ENCODE results near the gene CTXN3. TPM values are rescaled to one million over a fixed set of nuclear protein-coding genes. Genes with fewer than 3 reads are reported as not detected.

Gene CTXN3
- polyA plus RNA-seq, 1 donor from 2014 or later = 0.83 TPM

DNA sequence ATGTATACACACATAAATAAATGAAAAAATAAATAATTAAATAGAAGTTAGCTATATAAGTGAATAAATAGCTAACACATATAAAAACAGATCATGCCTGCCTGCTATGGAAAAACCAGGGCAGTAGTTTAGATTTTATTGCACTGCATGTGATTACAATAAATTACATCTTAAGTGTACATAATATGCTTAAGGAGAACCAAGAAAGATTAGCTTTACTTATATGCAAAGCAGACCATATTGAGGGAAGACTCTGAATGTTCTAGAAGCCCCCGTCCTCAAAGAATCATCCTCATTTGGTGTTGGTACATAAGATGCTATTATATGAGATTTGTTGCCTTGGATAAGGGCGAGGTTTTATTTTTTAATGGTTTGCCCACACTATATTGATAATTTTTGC is 5.9 kb upstream of the CTXN3 start:
- Histone ChIP-seq H3K27ac (ENCODE audit: low read length) (no peak overlapping the region), H3K4me2 (ENCODE audit: low read length) (no peak overlapping the region), H3K36me3 (ENCODE audit: insufficient read depth, low read length) (no peaks in the 10 kb centered on the region), H3F3A (ENCODE audit: insufficient read depth, low read length, poor library complexity, severe bottlenecking) (no peaks in the 10 kb centered on the region), H3K9me2 (ENCODE audit: insufficient read depth, low read length) (no peaks in the 10 kb centered on the region), H2AFZ (ENCODE audit: low read depth, low read length) (no peak overlapping the region), H4K20me1 (ENCODE audit: insufficient read depth) (no peaks in the 10 kb centered on the region), H3K79me2 (replicated peaks; ENCODE audit: insufficient read depth, low read length) (no peaks in the 10 kb centered on the region), H3K4me3 (ENCODE audit: low read length) (no peak overlapping the region), H3K9ac (ENCODE audit: low read length) (no peak overlapping the region), H3K9me3 (ENCODE audit: low read length) (no peaks in the 10 kb centered on the region), H3K27me3 (ENCODE audit: insufficient read depth, low read depth, low read length) (no peaks in the 10 kb centered on the region)
- TF ChIP-seq RAD21 (conservative IDR thresholded peaks at IDR 0.05) = no peak
- TF ChIP-seq, protein P1, sequence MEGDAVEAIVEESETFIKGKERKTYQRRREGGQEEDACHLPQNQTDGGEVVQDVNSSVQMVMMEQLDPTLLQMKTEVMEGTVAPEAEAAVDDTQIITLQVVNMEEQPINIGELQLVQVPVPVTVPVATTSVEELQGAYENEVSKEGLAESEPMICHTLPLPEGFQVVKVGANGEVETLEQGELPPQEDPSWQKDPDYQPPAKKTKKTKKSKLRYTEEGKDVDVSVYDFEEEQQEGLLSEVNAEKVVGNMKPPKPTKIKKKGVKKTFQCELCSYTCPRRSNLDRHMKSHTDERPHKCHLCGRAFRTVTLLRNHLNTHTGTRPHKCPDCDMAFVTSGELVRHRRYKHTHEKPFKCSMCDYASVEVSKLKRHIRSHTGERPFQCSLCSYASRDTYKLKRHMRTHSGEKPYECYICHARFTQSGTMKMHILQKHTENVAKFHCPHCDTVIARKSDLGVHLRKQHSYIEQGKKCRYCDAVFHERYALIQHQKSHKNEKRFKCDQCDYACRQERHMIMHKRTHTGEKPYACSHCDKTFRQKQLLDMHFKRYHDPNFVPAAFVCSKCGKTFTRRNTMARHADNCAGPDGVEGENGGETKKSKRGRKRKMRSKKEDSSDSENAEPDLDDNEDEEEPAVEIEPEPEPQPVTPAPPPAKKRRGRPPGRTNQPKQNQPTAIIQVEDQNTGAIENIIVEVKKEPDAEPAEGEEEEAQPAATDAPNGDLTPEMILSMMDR (IDR thresholded peaks at IDR 0.05; ENCODE audit: poor library complexity, severe bottlenecking) = no peak
- TF ChIP-seq EP300 (conservative IDR thresholded peaks at IDR 0.05; ENCODE audit: poor library complexity, severe bottlenecking) = no peak
- no peak for TF ChIP-seq EZH2 (IDR thresholded peaks at IDR 0.05; ENCODE audit: borderline replicate concordance, insufficient read depth, low read length, poor library complexity, severe bottlenecking)
- TF ChIP-seq TAF1 (IDR thresholded peaks at IDR 0.05; ENCODE audit: low read depth) = no peak
- TF ChIP-seq POLR2AphosphoS5 (IDR thresholded peaks at IDR 0.05) = no peak
- TF ChIP-seq SMC3 (conservative IDR thresholded peaks at IDR 0.05; ENCODE audit: poor library complexity) = no peak
- TF ChIP-seq MXI1 (conservative IDR thresholded peaks at IDR 0.05; ENCODE audit: poor library complexity, severe bottlenecking) = no peak
- TF ChIP-seq, protein P2, sequence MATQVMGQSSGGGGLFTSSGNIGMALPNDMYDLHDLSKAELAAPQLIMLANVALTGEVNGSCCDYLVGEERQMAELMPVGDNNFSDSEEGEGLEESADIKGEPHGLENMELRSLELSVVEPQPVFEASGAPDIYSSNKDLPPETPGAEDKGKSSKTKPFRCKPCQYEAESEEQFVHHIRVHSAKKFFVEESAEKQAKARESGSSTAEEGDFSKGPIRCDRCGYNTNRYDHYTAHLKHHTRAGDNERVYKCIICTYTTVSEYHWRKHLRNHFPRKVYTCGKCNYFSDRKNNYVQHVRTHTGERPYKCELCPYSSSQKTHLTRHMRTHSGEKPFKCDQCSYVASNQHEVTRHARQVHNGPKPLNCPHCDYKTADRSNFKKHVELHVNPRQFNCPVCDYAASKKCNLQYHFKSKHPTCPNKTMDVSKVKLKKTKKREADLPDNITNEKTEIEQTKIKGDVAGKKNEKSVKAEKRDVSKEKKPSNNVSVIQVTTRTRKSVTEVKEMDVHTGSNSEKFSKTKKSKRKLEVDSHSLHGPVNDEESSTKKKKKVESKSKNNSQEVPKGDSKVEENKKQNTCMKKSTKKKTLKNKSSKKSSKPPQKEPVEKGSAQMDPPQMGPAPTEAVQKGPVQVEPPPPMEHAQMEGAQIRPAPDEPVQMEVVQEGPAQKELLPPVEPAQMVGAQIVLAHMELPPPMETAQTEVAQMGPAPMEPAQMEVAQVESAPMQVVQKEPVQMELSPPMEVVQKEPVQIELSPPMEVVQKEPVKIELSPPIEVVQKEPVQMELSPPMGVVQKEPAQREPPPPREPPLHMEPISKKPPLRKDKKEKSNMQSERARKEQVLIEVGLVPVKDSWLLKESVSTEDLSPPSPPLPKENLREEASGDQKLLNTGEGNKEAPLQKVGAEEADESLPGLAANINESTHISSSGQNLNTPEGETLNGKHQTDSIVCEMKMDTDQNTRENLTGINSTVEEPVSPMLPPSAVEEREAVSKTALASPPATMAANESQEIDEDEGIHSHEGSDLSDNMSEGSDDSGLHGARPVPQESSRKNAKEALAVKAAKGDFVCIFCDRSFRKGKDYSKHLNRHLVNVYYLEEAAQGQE (IDR thresholded peaks at IDR 0.05; ENCODE audit: borderline replicate concordance) = no peak

DNA sequence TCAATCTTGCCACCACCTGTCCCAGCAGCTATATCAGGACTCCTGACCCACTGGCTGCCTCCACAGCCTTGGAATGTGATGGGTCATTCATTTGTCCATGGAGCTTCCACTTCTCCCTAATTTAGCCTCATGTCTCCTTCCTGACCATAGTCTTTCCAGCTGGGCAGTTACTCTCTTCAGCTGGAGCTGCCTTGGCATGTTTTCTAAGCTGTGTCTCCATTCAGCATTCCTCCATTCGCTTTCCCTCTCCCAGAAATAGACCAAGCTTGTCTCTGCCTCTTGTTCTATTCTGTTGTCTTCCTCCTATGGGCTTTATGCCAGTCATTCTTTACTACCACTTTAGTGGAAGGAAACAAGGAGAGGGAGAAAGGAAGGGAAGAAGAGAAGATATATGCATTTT is 5.3 kb upstream of the CTXN3 start:
- Histone ChIP-seq H3K4me2 (ENCODE audit: low read length) (no peak overlapping the region), H3K79me2 (replicated peaks; ENCODE audit: insufficient read depth, low read length) (no peaks in the 10 kb centered on the region), H3K36me3 (ENCODE audit: insufficient read depth, low read length) (no peaks in the 10 kb centered on the region), H3K27me3 (ENCODE audit: insufficient read depth, low read depth, low read length) (no peaks in the 10 kb centered on the region), H2AFZ (ENCODE audit: low read depth, low read length) (no peak overlapping the region), H3K4me3 (ENCODE audit: low read length) (no peak overlapping the region), H3K9ac (ENCODE audit: low read length) (no peak overlapping the region), H4K20me1 (ENCODE audit: insufficient read depth) (no peaks in the 10 kb centered on the region), H3K9me3 (ENCODE audit: low read length) (no peaks in the 10 kb centered on the region), H3F3A (ENCODE audit: insufficient read depth, low read length, poor library complexity, severe bottlenecking) (no peaks in the 10 kb centered on the region), H3K27ac (ENCODE audit: low read length) (no peak overlapping the region), H3K9me2 (ENCODE audit: insufficient read depth, low read length) (no peaks in the 10 kb centered on the region)
- TF ChIP-seq POLR2AphosphoS5 (IDR thresholded peaks at IDR 0.05) (no peak), SMC3 (conservative IDR thresholded peaks at IDR 0.05; ENCODE audit: poor library complexity) (no peak), TAF1 (IDR thresholded peaks at IDR 0.05; ENCODE audit: low read depth) (no peak)
- TF ChIP-seq, protein P1 (IDR thresholded peaks at IDR 0.05; ENCODE audit: poor library complexity, severe bottlenecking) = no peak

All from neural cell (in vitro differentiated cells).